Vagina (tissue), 2 donors: ENCODE measurements around the gene SIDT1. TPM values are rescaled to one million over a fixed set of nuclear protein-coding genes. Genes with fewer than 3 reads are reported as not detected.

Experiments used
- DNase-seq, 2 donors: peaks; one replicate each; pipeline ENCODE4 v3.0.0-alpha.2; 2017; ENCODE audit errors: extremely low spot score in 2 of 2
- H3K27ac ChIP-seq: fragments of 200-600 bp; sonication (generic); one replicate; pipeline ENCODE4 v1.5.1; 2019
- H3K27me3 ChIP-seq: fragments of 200-600 bp; sonication (generic); one replicate; pipeline ENCODE4 v1.5.1; 2019
- H3K36me3 ChIP-seq, 2 donors: fragments of 200-600 bp; sonication (generic); one replicate each; pipeline ENCODE4 v1.5.1; 2017 to 2019
- H3K4me1 ChIP-seq: fragments of 200-600 bp; sonication (generic); one replicate; pipeline ENCODE4 v1.5.1; 2019
- H3K4me3 ChIP-seq, 2 donors: fragments of 200-600 bp; sonication (generic); 1 replicate in 1 of 2; 2 replicates in 1 of 2; pipeline ENCODE4 v1.5.1; 2016 to 2019
- H3K9me3 ChIP-seq: fragments of 200-600 bp; sonication (generic); one replicate; pipeline ENCODE4 v1.5.1; 2019
- POLR2A ChIP-seq, 2 donors: fragments of 450-650 bp; IDR thresholded peaks; one replicate each; pipeline ENCODE4 v1.6.1; 2017; ENCODE audit warnings: antibody characterized with exemption in 2 of 2, mild to moderate bottlenecking in 2 of 2, moderate library complexity in 2 of 2
- POLR2AphosphoS5 ChIP-seq, 2 donors: sonication (generic); formaldehyde crosslinking; IDR thresholded peaks; one replicate each; pipeline ENCODE4 v1.9.0; 2017; ENCODE audit warnings: antibody characterized with exemption in 2 of 2, mild to moderate bottlenecking in 2 of 2, low read depth in 1 of 2; ENCODE audit not compliant: insufficient read depth in 1 of 2
- intact Hi-C: fragments of 100-400 bp; cut with DNase I; formaldehyde crosslinking; loops from one replicate; pipeline ENCODE4 v1.15.1; 2023
- total RNA-seq: library from RNA; depleted of rRNA; stranded (reverse); fragments of >200 nt; gene quantifications from one replicate; pipeline ENCODE4 v1.2.3, GENCODE V29; 2016
- TF ChIP-seq, protein P1 (sequence below), 3 experiments: fragments of 450-650 bp in 2 of 3; fragments of 200-600 bp in 1 of 3; sonication (generic) in 1 of 3; IDR thresholded peaks; one replicate each; pipeline ENCODE4 v1.5.1; 2017 to 2019; ENCODE audit warnings: antibody characterized with exemption in 3 of 3, mild to moderate bottlenecking in 2 of 3, moderate library complexity in 2 of 3

The SIDT1 gene
- total RNA-seq, 1 donor from 2014 or later: 44.0 TPM

DNA sequence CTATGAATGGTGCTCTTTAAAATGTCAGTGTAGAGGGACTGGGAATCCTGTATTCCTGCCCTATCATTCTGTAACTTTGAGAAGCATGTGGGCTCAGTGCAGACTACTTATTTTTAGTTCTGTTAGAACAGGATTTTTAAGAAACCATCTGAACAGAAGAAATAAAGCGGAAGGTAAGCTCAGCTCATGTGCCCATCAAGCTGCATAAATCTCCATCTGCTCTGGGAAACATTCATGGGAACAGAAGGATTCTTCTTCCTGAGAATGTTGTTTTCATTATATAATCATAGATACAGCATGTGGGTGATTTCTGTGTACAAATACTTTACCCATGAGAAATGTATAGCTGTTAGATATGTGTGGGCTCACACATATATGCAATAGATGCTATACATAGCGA, 69.9 kb downstream of the SIDT1 start:
- intact Hi-C loops: no loop called here
- TF ChIP-seq POLR2AphosphoS5 (IDR thresholded peaks at IDR 0.05; ENCODE audit: insufficient read depth in 1 of 2, low read depth in 1 of 2) (no peak), POLR2A (IDR thresholded peaks at IDR 0.05) (no peak)
- TF ChIP-seq, protein P1, sequence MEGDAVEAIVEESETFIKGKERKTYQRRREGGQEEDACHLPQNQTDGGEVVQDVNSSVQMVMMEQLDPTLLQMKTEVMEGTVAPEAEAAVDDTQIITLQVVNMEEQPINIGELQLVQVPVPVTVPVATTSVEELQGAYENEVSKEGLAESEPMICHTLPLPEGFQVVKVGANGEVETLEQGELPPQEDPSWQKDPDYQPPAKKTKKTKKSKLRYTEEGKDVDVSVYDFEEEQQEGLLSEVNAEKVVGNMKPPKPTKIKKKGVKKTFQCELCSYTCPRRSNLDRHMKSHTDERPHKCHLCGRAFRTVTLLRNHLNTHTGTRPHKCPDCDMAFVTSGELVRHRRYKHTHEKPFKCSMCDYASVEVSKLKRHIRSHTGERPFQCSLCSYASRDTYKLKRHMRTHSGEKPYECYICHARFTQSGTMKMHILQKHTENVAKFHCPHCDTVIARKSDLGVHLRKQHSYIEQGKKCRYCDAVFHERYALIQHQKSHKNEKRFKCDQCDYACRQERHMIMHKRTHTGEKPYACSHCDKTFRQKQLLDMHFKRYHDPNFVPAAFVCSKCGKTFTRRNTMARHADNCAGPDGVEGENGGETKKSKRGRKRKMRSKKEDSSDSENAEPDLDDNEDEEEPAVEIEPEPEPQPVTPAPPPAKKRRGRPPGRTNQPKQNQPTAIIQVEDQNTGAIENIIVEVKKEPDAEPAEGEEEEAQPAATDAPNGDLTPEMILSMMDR (IDR thresholded peaks at IDR 0.05): no peak
- H3K4me1 ChIP-seq: no peaks in the 10 kb centered on the region
- H3K27me3 ChIP-seq: no peaks in the 10 kb centered on the region
- H3K4me3 ChIP-seq: no peak overlapping the region
- DNase-seq: no peak
- no peak overlapping the region for H3K27ac ChIP-seq
- no peaks in the 10 kb centered on the region for H3K9me3 ChIP-seq
- H3K36me3 ChIP-seq: no peaks in the 10 kb centered on the region

DNA sequence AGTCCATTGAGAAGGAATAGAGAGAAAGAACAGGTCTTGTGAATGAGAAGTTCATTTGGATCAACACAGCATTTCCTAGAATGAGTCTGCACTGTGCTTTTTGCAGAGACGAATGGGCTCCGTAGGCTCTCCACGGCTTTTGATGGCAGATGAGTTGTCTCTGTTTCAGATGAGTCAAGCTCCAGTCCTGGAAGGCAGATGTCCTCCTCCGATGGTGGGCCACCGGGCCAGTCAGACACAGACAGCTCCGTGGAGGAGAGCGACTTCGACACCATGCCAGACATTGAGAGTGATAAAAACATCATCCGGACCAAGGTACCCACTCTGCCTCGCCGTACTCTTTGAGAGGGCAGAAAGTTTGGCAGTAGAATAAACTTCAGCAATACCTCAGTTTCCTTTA, 70.5 kb downstream of the SIDT1 start:
- no peak for TF ChIP-seq POLR2AphosphoS5 (IDR thresholded peaks at IDR 0.05; ENCODE audit: insufficient read depth in 1 of 2, low read depth in 1 of 2)
- TF ChIP-seq, protein P1 (IDR thresholded peaks at IDR 0.05): no peak
- no peak for TF ChIP-seq POLR2A (IDR thresholded peaks at IDR 0.05)
- Histone ChIP-seq H3K27me3 (no peaks in the 10 kb centered on the region), H3K9me3 (no peaks in the 10 kb centered on the region), H3K4me3 (no peak overlapping the region), H3K36me3 (no peaks in the 10 kb centered on the region), H3K27ac (no peak overlapping the region), H3K4me1 (no peaks in the 10 kb centered on the region)
- intact Hi-C loops: no loop called here
- DNase-seq: no peak

DNA sequence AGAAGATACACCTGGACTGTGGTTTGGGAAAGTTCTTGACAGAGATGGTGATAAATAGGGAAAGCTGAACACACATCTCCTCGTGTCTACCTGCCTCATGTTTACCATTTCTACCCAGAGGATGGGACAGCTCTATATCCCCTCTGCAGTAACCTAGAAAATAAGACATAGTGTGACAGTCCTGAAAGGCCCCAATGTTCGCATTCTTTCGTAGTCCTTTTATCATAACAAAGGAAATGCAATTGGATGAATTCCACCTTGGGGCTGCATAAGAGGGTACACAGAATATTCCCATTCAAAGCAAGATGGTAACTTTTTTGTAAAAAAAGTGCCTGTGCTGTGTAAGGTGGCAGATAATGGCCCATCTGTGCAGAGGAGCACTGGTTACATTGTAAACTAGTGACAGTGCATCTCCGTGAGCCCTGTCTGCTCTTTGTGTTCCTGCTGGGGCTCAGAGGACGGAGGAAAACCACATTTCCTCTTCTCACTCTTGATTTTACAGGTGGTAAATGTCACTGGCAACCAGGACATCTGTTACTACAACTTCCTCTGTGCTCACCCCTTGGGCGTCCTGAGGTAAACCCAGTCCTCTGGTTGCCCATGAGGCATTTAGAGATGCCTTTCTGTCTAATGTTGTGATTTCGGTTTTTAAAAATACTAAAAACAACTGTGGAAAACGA, 74.3 kb downstream of the SIDT1 start:
- no peaks in the 10 kb centered on the region for H3K9me3 ChIP-seq
- H3K27ac ChIP-seq: no peak overlapping the region
- no peaks in the 10 kb centered on the region for H3K4me1 ChIP-seq
- no peak overlapping the region for H3K4me3 ChIP-seq
- no peaks in the 10 kb centered on the region for H3K36me3 ChIP-seq
- TF ChIP-seq, protein P1 (IDR thresholded peaks at IDR 0.05): no peak
- TF ChIP-seq POLR2A (IDR thresholded peaks at IDR 0.05): no peak
- no peak for TF ChIP-seq POLR2AphosphoS5 (IDR thresholded peaks at IDR 0.05; ENCODE audit: insufficient read depth in 1 of 2, low read depth in 1 of 2)
- no peaks in the 10 kb centered on the region for H3K27me3 ChIP-seq
- DNase-seq: no peak
- intact Hi-C loops: no loop called here

GRCh38 chr3:113607219-113607596, 74.9 kb downstream of the SIDT1 start:
- TF ChIP-seq POLR2A (IDR thresholded peaks at IDR 0.05) (no peak), POLR2AphosphoS5 (IDR thresholded peaks at IDR 0.05; ENCODE audit: insufficient read depth in 1 of 2, low read depth in 1 of 2) (no peak)
- TF ChIP-seq, protein P1 (IDR thresholded peaks at IDR 0.05): no peak
- H3K4me3 ChIP-seq: no peak overlapping the region
- no peaks in the 10 kb centered on the region for H3K9me3 ChIP-seq
- H3K27me3 ChIP-seq: no peaks in the 10 kb centered on the region
- H3K4me1 ChIP-seq: no peaks in the 10 kb centered on the region
- no peak overlapping the region for H3K27ac ChIP-seq
- no peaks in the 10 kb centered on the region for H3K36me3 ChIP-seq
- intact Hi-C loops: no loop called here
- DNase-seq: no peak

- Histone ChIP-seq H3K36me3 (no peaks in the 10 kb centered on the region), H3K27ac (no peak overlapping the region), H3K9me3 (no peaks in the 10 kb centered on the region), H3K4me3 (no peak overlapping the region), H3K4me1 (no peaks in the 10 kb centered on the region), H3K27me3 (no peaks in the 10 kb centered on the region)
- no peak for DNase-seq
- intact Hi-C loops: no loop called here
- TF ChIP-seq, protein P1 (IDR thresholded peaks at IDR 0.05): no peak
- no peak for TF ChIP-seq POLR2A (IDR thresholded peaks at IDR 0.05)
- no peak for TF ChIP-seq POLR2AphosphoS5 (IDR thresholded peaks at IDR 0.05; ENCODE audit: insufficient read depth in 1 of 2, low read depth in 1 of 2)
Measured at GRCh38 chr3:113614402-113614801, 82.0 kb downstream of the SIDT1 start.
